K562 (cell line): ENCODE results near the gene VRK3. TPM values are rescaled to one million over a fixed set of nuclear protein-coding genes. Genes with fewer than 3 reads are reported as not detected.

Experiments used
- ATAC-seq: fragments of 200-7000 bp; cut with Tn5 transposase; 3 replicates; pipeline ENCODE4 v1.9.1; 2020; ENCODE audit warnings: moderate library complexity
- BruUV-seq: library from RNA; stranded (reverse); fragments of 400-500 nt; replicated peaks from 2 replicates; lab custom pipeline; 2021; lab: Mats Ljungman, UMichigan
- CTCF ChIA-PET: fragments of 300-600 bp; formaldehyde crosslinking; extraction: SDS; loops from one replicate; lab custom pipeline; 2021; ENCODE audit warnings: low intra/inter-chr PET ratio; lab: Yijun Ruan, JAX
- POLR2A ChIA-PET: fragments of 300-600, 350-650 bp; sonication (Branson Sonifier 250); formaldehyde crosslinking; extraction: SDS; loops from one replicate; lab custom pipeline; 2021; ENCODE audit warnings: antibody characterized with exemption, inconsistent platforms; lab: Yijun Ruan, JAX
- DNase-seq, 4 experiments: peaks; one replicate each; pipeline versions ENCODE4 v3.0.0 to v3.0.0-alpha.2; 2011 to 2018; ENCODE audit warnings: low spot score in 3 of 4, mixed read lengths in 3 of 4; ENCODE audit errors: extremely low read depth in 1 of 4
- FAIRE-seq: peaks from 2 replicates; lab custom pipeline; 2011; peaks lifted over from hg19 to GRCh38; lab: Jason Lieb, UNC
- H2AFZ ChIP-seq: 2 replicates; pipeline ENCODE4 v1.6.0; 2011; ENCODE audit warnings: low read depth, low read length, control low read depth, inconsistent platforms
- H3K27ac ChIP-seq: fragments of 200-600 bp; 3 replicates; pipeline ENCODE4 v1.8.0; 2011; ENCODE audit warnings: low read depth, mild to moderate bottlenecking, control low read depth, inconsistent platforms, low read length, moderate library complexity, mixed read lengths; ENCODE audit errors: extremely low read depth
- H3K27me3 ChIP-seq, 2 experiments: fragments of 300-600 bp in 1 of 2; 2 replicates in 1 of 2; 3 replicates in 1 of 2; pipeline versions ENCODE4 v1.6.0 to v1.8.0; 2011; ENCODE audit warnings: inconsistent platforms in 2 of 2, low read length in 2 of 2, mild to moderate bottlenecking in 1 of 2, mixed read lengths in 1 of 2, moderate library complexity in 1 of 2; ENCODE audit not compliant: control insufficient read depth in 2 of 2, insufficient read depth in 2 of 2
- H3K36me3 ChIP-seq: fragments of 300-600 bp; 3 replicates; pipeline ENCODE4 v1.8.0; 2011; ENCODE audit warnings: mild to moderate bottlenecking, low read length, inconsistent platforms; ENCODE audit not compliant: control insufficient read depth, insufficient read depth
- H3K4me1 ChIP-seq, 2 experiments: fragments of 200-600 bp in 1 of 2; replicated peaks in 1 of 2; 2 replicates in 1 of 2; 3 replicates in 1 of 2; pipeline versions ENCODE4 v1.5.1 to v1.8.0; 2011; ENCODE audit warnings: inconsistent platforms in 2 of 2, low read length in 2 of 2, mild to moderate bottlenecking in 1 of 2, mixed read lengths in 1 of 2, moderate library complexity in 1 of 2; ENCODE audit not compliant: control insufficient read depth in 2 of 2, insufficient read depth in 2 of 2
- H3K4me2 ChIP-seq: 2 replicates; pipeline ENCODE4 v1.6.1; 2011; ENCODE audit warnings: low read length, control low read depth, inconsistent platforms, mixed read lengths; ENCODE audit not compliant: insufficient read depth
- H3K4me3 ChIP-seq: fragments of 200-600 bp; sonication (generic), shearing (Covaris generic); 2 replicates; pipeline ENCODE4 v1.5.1; 2016; ENCODE audit warnings: control low read depth, inconsistent platforms
- H3K79me2 ChIP-seq: fragments of 200-600 bp; 3 replicates; pipeline ENCODE4 v1.8.0; 2011; ENCODE audit warnings: low read length, inconsistent platforms; ENCODE audit not compliant: control insufficient read depth, insufficient read depth
- H3K9ac ChIP-seq, 2 experiments: 2 replicates each; pipeline versions ENCODE4 v1.6.0 to v1.6.1; 2011; ENCODE audit warnings: low read depth in 2 of 2, low read length in 2 of 2, control low read depth in 1 of 2, inconsistent platforms in 1 of 2, mild to moderate bottlenecking in 1 of 2, mixed read lengths in 1 of 2; ENCODE audit not compliant: insufficient read depth in 1 of 2
- H3K9me1 ChIP-seq: one replicate; pipeline ENCODE4 v1.6.0; 2011; ENCODE audit warnings: inconsistent platforms, mild to moderate bottlenecking, low read length, moderate library complexity; ENCODE audit not compliant: control insufficient read depth, insufficient read depth
- H3K9me3 ChIP-seq: replicated peaks from 2 replicates; pipeline ENCODE4 v1.5.1; 2011; ENCODE audit warnings: low read depth, low read length, inconsistent platforms; ENCODE audit not compliant: control insufficient read depth, insufficient read depth
- H4K20me1 ChIP-seq: replicated peaks from 2 replicates; pipeline ENCODE4 v1.6.1; 2011; ENCODE audit warnings: low read length, inconsistent platforms, mixed read lengths; ENCODE audit not compliant: control insufficient read depth, insufficient read depth
- ATF6 ChIP-seq: sonication (generic); formaldehyde crosslinking; IDR thresholded peaks from 2 replicates; pipeline ENCODE4 v1.4.0; 2020; ENCODE audit warnings: mild to moderate bottlenecking, missing genetic modification reagents
- BACH1 ChIP-seq: fragments of 200-800 bp; sonication (Bioruptor generic); IDR thresholded peaks from 2 replicates; pipeline ENCODE4 v1.6.1; 2016; ENCODE audit warnings: missing genetic modification characterization, missing compliant biosample characterization
- C11orf30 ChIP-seq: fragments of 450-650 bp; IDR thresholded peaks from 2 replicates; pipeline ENCODE4 v1.6.1; 2016; ENCODE audit warnings: low read depth, mild to moderate bottlenecking
- HMGN3 ChIP-seq: IDR thresholded peaks from 2 replicates; pipeline ENCODE4 v1.6.1; 2011; ENCODE audit warnings: borderline replicate concordance, low read depth, mild to moderate bottlenecking, mixed read lengths, low read length; ENCODE audit not compliant: insufficient read length; ENCODE audit errors: extremely low read depth
- KAT8 ChIP-seq: fragments of 450-650 bp; IDR thresholded peaks from 2 replicates; pipeline ENCODE4 v1.6.1; 2016; ENCODE audit warnings: low read depth, mild to moderate bottlenecking
- MAFF ChIP-seq: IDR thresholded peaks from 2 replicates; pipeline ENCODE4 v1.6.1; 2012; ENCODE audit warnings: low read length, improper control_type of control experiment
- MAFG ChIP-seq: fragments of 450-650 bp; conservative IDR thresholded peaks from 2 replicates; pipeline ENCODE4 v1.6.1; 2016; ENCODE audit warnings: missing genetic modification characterization, missing compliant biosample characterization
- NELFE ChIP-seq: IDR thresholded peaks from 2 replicates; pipeline ENCODE4 v1.6.1; 2011; ENCODE audit warnings: mild to moderate bottlenecking; ENCODE audit not compliant: insufficient read depth, insufficient read length
- NEUROD1 ChIP-seq: fragments of 150-350 bp; IDR thresholded peaks from 2 replicates; pipeline ENCODE4 v1.6.1; 2014; ENCODE audit warnings: borderline replicate concordance, low read length, low read depth; ENCODE audit not compliant: partially characterized antibody
- POLR2A ChIP-seq: fragments of 450-650 bp; conservative IDR thresholded peaks from 2 replicates; pipeline ENCODE4 v1.6.1; 2016
- RHOXF2B ChIP-seq: fragments of 250-450 bp; sonication (Bioruptor Pico); conservative IDR thresholded peaks from 2 replicates; pipeline ENCODE4 v1.5.1; 2021
- SNAPC5 ChIP-seq: fragments of 250-450 bp; sonication (Bioruptor Pico); IDR thresholded peaks from 2 replicates; pipeline ENCODE4 v1.8.0; 2021; ENCODE audit warnings: moderate library complexity, mild to moderate bottlenecking, inconsistent platforms
- SUPT5H ChIP-seq: fragments of 450-650 bp; IDR thresholded peaks from 2 replicates; pipeline ENCODE4 v1.6.1; 2016
- TOE1 ChIP-seq, 2 experiments: fragments of 450-650 bp in 1 of 2; sonication (generic) in 1 of 2; formaldehyde crosslinking in 1 of 2; IDR thresholded peaks; 2 replicates each; pipeline versions ENCODE4 v1.7.1 to v1.8.0; 2016 to 2022; ENCODE audit warnings: borderline replicate concordance in 2 of 2, mild to moderate bottlenecking in 2 of 2, antibody characterized with exemption in 1 of 2, inconsistent platforms in 1 of 2, low read depth in 1 of 2, missing genetic modification reagents in 1 of 2, moderate library complexity in 1 of 2
- TSC22D4 ChIP-seq: fragments of 450-650 bp; IDR thresholded peaks from 2 replicates; pipeline ENCODE4 v1.6.1; 2016; ENCODE audit warnings: missing genetic modification characterization, missing biosample characterization, control low read depth
- YBX1 ChIP-seq: fragments of 450-650 bp; IDR thresholded peaks from 2 replicates; pipeline ENCODE4 v1.7.1; 2016; ENCODE audit warnings: mild to moderate bottlenecking
- ZBTB17 ChIP-seq: fragments of 450-650 bp; formaldehyde crosslinking; IDR thresholded peaks from 2 replicates; pipeline ENCODE4 v1.4.0; 2020; ENCODE audit warnings: mild to moderate bottlenecking
- ZFP36 ChIP-seq: fragments of 150-350 bp; IDR thresholded peaks from 2 replicates; pipeline ENCODE4 v1.6.1; 2018; ENCODE audit warnings: low read length, low read depth; ENCODE audit not compliant: partially characterized antibody
- ZNF316 ChIP-seq: fragments of 450-650 bp; IDR thresholded peaks from 2 replicates; pipeline ENCODE4 v1.6.1; 2016
- ZNF561 ChIP-seq: fragments of 450-650 bp; formaldehyde crosslinking; conservative IDR thresholded peaks from 2 replicates; pipeline ENCODE4 v1.4.0; 2020; ENCODE audit warnings: mild to moderate bottlenecking, moderate library complexity
- ZSCAN29 ChIP-seq: fragments of 450-650 bp; IDR thresholded peaks from 2 replicates; pipeline ENCODE4 v1.6.1; 2017
- WGBS: fragments of 100-300 bp; shearing (Covaris generic); methylation state at CpG from one replicate; pipeline ENCODE4 v1.1.6; 2016; ENCODE audit warnings: low coverage, mixed read lengths; ENCODE audit not compliant: insufficient coverage; ENCODE audit errors: missing lambda C conversion rate; 5-methylcytosine and 5-hydroxymethylcytosine counted together
- in situ Hi-C: fragments of 300-500 bp; cut with MboI; formaldehyde crosslinking; loops from 4 replicates; pipeline ENCODE4 v1.15.0; 2018; ENCODE audit warnings: inconsistent platforms, mixed read lengths
- intact Hi-C: fragments of 100-400 bp; cut with micrococcal nuclease; formaldehyde crosslinking; loops from 2 replicates; pipeline ENCODE4 v1.14.2; 2022
- polyA plus RNA-seq, 8 experiments: library from polyadenylated mRNA; depleted of rRNA in 4 of 8; stranded (reverse) in 5 of 8; unstranded in 3 of 8; fragments of >200 nt; fragmentation: Nextera tagmentation in 2 of 8; fragmentation: Illumina TruSeq in 1 of 8; extraction: Ambion mirVana in 2 of 8; extraction: Trizol in 1 of 8; gene quantifications; 2 replicates each; pipeline versions ENCODE4 v1.2.1 to v1.2.3, GENCODE V29; 2011 to 2014; ENCODE audit warnings: inconsistent platforms in 1 of 8, missing spikeins in 1 of 8
- total RNA-seq, 7 experiments: library from RNA; depleted of rRNA in 6 of 7; stranded (reverse); fragments of >200 nt in 6 of 7; fragmentation: Illumina TruSeq in 2 of 7; extraction: Trizol in 2 of 7; gene quantifications; 2 replicates each; pipeline versions ENCODE4 v1.2.1 to v1.2.3, GENCODE V29; 2011 to 2021; ENCODE audit warnings: low replicate concordance in 1 of 7

VRK3 gene
- total and polyA plus RNA-seq, 9 of the 15 experiments (the other 6 are each of a cell fraction or from before 2014, with no cell fraction given) = 25.6 to 94.3 (median 42.9) TPM

- TF ChIP-seq NELFE = no peak
- no peak for TF ChIP-seq ZFP36
Measured at GRCh38 chr19:50044922-50045321, 19.8 kb upstream of the VRK3 start (continued).

GRCh38 chr19:50043967-50044366, 18.8 kb upstream of the VRK3 start:
- TF ChIP-seq ZNF316 (peak; percentile 79), C11orf30 (peak; percentile 66), TOE1 (IDR thresholded peaks at IDR 0.05; ENCODE audit: borderline replicate concordance) (no peak), TOE1 (CRISPR knock-in tag; IDR thresholded peaks at IDR 0.05; ENCODE audit: borderline replicate concordance, low read depth) (no peak), SUPT5H (0 out of 2 replicates have a peak, but pooled peaks have one; percentile 31), ZSCAN29 (no peak), SNAPC5 (CRISPR knock-in tag) (no peak), MAFG (tag) (peak; percentile 21; the same call in 1 of the 2 replicates), TSC22D4 (tag) (no peak), MAFF (0 out of 2 replicates have a peak, but pooled peaks have one; percentile 14), YBX1 (no peak), NEUROD1 (no peak), RHOXF2B (CRISPR knock-in tag) (no peak), ATF6 (no peak), ZBTB17 (CRISPR knock-in tag) (no peak), KAT8 (no peak), ZNF561 (CRISPR knock-in tag) (no peak), BACH1 (no peak), HMGN3 (no peak), POLR2A (peak; percentile 48; the same call in 1 of the 2 replicates)
- TF ChIP-seq, all 486 proteins: peak for 6
- POLR2A ChIA-PET = no interaction called here
- FAIRE-seq (no peak), ATAC-seq (no peak), DNase-seq (no peak)
- Histone ChIP-seq H3K4me1 (no peaks in the 10 kb centered on the region), H3K9ac (no peak overlapping the region), H3K9me3 (peaks cover 76% of the 10 kb centered on the region), H3K79me2 (no peaks in the 10 kb centered on the region; the same call in 2 of the 3 replicates), H3K27me3 (no peaks in the 10 kb centered on the region), H2AFZ (no peak overlapping the region), H3K27ac (no peak overlapping the region), H3K4me2 (no peak overlapping the region), H4K20me1 (no peaks in the 10 kb centered on the region), H3K9me1 (no peaks in the 10 kb centered on the region), H3K36me3 (peaks cover 91% of the 10 kb centered on the region), H3K4me3 (no peak overlapping the region)
- CTCF ChIA-PET = interaction anchor here (0.6 kb wide), 1 partner anchor 23 kb away, joined by 3 read pairs; no protein-coding TSS in a partner anchor
- intact Hi-C loops = no loop called here
- WGBS = 94% methylated on average over 2 of the region's 2 CpGs
- in situ Hi-C loops = no loop called here
- BruUV-seq = no TSS peak
